Activated CD8-positive, alpha-beta T cell treated with anti-CD3 and anti-CD28 coated beads for 36 hours (primary cell): Measurements from ENCODE around the gene STPG4. TPM values are rescaled to one million over a fixed set of nuclear protein-coding genes. Genes with fewer than 3 reads are reported as not detected.
"Not testable (repeated sequence)": the region's sequence is repeated elsewhere in the genome, so short reads cannot be mapped to it uniquely, and the experiment has no call there.

ENCODE experiments used
- ATAC-seq: fragments of 200-7000 bp; cut with Tn5 transposase; one replicate; pipeline ENCODE4 v1.10.0; 2021; ENCODE audit warnings: mild to moderate bottlenecking, moderate library complexity
- CTCF ChIA-PET: fragments of 350-600 bp; sonication (Branson Sonifier 250); formaldehyde crosslinking; loops from one replicate; lab custom pipeline; 2021; ENCODE audit warnings: antibody characterized with exemption; lab: Charles Lee
- POLR2A ChIA-PET: fragments of 350-600 bp; sonication (Branson Sonifier 250); formaldehyde crosslinking; loops from one replicate; lab custom pipeline; 2021; ENCODE audit warnings: antibody characterized with exemption; lab: Charles Lee
- DNase-seq: peaks from one replicate; pipeline ENCODE4 v3.0.0-alpha.2; 2020
- H3K27ac Mint-ChIP-seq: one replicate; pipeline ENCODE4 v1.8.0; 2021; ENCODE audit warnings: mild to moderate bottlenecking, mixed read lengths
- H3K27me3 Mint-ChIP-seq: one replicate; pipeline ENCODE4 v1.8.0; 2021; ENCODE audit warnings: mixed read lengths
- H3K36me3 Mint-ChIP-seq: one replicate; pipeline ENCODE4 v1.8.0; 2021; ENCODE audit warnings: low read depth, mixed read lengths
- H3K4me1 Mint-ChIP-seq: one replicate; pipeline ENCODE4 v1.8.0; 2021; ENCODE audit warnings: low read depth, mixed read lengths
- H3K4me3 Mint-ChIP-seq: one replicate; pipeline ENCODE4 v1.8.0; 2021; ENCODE audit warnings: mild to moderate bottlenecking, moderate library complexity, mixed read lengths
- H3K9me3 Mint-ChIP-seq: one replicate; pipeline ENCODE4 v1.8.0; 2021; ENCODE audit warnings: mixed read lengths
- intact Hi-C: fragments of 100-400 bp; cut with micrococcal nuclease; formaldehyde crosslinking; loops from one replicate; pipeline ENCODE4 v1.10.0; 2022
- total RNA-seq, 2 experiments: library from RNA; stranded (reverse); gene quantifications; one replicate each; pipeline ENCODE4 v1.2.3, GENCODE V29; 2021
- TF ChIP-seq, protein P1 (sequence below): fragments of 200-600 bp; IDR thresholded peaks from one replicate; pipeline ENCODE4 v1.8.0; 2022; ENCODE audit warnings: antibody characterized with exemption, mild to moderate bottlenecking

The STPG4 gene
- total RNA-seq, 2 experiments from 2014 or later: not detected

DNA sequence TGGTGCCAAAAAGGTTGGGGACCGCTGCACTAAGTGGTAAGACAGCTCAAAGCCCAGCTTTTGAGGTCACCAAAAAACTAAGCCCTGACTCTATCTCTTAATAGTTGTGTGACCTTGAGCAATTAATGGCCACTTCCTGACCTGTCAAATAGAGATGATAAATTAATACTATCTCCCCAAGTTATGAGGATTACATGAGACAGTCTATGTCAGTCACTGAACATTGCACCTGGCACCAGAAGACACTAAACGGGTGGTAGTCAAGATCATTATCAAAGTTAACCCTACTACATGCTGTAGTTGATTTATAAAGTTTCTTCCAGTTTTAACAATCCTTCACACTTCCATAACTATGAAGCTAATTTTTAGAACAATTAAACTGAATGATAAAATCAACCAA lies 36.5 kb downstream of the STPG4 start:
- no peak for DNase-seq
- H3K27ac Mint-ChIP-seq: no peak overlapping the region
- ATAC-seq: no peak
- H3K36me3 Mint-ChIP-seq: no peaks in the 10 kb centered on the region
- no peaks in the 10 kb centered on the region for H3K27me3 Mint-ChIP-seq
- intact Hi-C loops: no loop called here
- TF ChIP-seq, protein P1, sequence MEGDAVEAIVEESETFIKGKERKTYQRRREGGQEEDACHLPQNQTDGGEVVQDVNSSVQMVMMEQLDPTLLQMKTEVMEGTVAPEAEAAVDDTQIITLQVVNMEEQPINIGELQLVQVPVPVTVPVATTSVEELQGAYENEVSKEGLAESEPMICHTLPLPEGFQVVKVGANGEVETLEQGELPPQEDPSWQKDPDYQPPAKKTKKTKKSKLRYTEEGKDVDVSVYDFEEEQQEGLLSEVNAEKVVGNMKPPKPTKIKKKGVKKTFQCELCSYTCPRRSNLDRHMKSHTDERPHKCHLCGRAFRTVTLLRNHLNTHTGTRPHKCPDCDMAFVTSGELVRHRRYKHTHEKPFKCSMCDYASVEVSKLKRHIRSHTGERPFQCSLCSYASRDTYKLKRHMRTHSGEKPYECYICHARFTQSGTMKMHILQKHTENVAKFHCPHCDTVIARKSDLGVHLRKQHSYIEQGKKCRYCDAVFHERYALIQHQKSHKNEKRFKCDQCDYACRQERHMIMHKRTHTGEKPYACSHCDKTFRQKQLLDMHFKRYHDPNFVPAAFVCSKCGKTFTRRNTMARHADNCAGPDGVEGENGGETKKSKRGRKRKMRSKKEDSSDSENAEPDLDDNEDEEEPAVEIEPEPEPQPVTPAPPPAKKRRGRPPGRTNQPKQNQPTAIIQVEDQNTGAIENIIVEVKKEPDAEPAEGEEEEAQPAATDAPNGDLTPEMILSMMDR: no peak
- CTCF ChIA-PET: no interaction called here
- no peaks in the 10 kb centered on the region for H3K4me1 Mint-ChIP-seq
- no peak overlapping the region for H3K4me3 Mint-ChIP-seq
- POLR2A ChIA-PET: no interaction called here
- H3K9me3 Mint-ChIP-seq: no peaks in the 10 kb centered on the region

DNA sequence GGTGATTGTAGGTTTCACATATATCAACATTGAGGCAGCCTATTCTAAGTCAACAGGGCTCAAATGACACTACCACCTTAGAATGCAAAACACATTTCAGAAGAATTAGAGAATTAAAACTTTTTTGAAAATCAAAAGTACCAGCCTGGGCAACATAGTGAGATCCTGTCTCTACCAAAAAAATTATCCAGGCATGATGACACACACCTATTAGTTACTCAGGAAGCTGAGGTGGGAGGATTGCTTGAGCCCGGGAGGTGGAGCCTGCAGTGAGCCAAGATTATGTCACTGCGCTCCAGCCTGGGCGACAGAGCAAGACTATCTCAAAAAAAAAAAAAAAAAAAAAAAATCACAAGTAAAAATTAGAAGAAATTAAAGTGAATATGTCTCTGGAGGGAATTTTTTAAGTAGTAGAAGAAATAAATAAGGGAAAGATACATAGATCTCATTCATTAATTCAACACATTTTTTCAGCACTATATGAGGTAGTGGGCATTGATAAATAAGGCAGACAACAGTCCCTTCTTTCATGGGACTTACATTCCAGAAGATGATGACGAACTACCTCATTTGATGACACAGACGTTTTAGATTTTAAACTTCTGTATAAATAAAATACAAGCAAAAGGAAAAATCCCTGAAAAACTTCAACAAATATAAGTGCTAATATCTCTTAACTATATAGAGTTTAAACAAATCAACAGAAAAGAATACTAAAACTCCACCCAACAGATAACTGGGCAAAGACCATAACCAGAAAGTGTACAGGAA lies 42.3 kb downstream of the STPG4 start:
- ChIA-PET CTCF (no interaction called here), POLR2A (no interaction called here)
- DNase-seq (no peak), ATAC-seq (no peak)
- Mint-ChIP-seq H3K4me1 (no peaks in the 10 kb centered on the region), H3K9me3 (no peaks in the 10 kb centered on the region), H3K27ac (no peak overlapping the region), H3K36me3 (no peaks in the 10 kb centered on the region), H3K27me3 (no peaks in the 10 kb centered on the region), H3K4me3 (no peak overlapping the region)
- intact Hi-C loops: no loop called here
- TF ChIP-seq, protein P1: no peak

DNA sequence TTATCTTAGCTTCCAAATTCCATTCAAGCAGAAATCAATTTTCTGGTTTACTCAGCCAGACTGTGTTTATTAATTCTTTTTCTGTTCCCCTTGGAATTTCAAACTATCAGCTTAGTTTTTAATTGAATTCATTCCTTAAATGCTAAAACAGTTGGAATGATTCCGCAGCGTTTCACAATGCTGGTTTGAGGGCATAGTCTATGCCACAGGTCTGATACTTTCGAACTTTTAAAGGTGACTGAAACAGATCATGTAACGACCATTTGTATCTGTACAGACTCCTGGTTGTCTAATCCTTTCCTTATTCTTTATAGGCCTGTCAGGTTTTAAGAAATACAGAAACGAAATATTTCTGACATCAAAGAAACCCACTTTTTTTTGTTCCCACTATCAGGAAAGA lies 45.4 kb downstream of the STPG4 start:
- no peaks in the 10 kb centered on the region for H3K9me3 Mint-ChIP-seq
- no peaks in the 10 kb centered on the region for H3K4me1 Mint-ChIP-seq
- intact Hi-C loops: no loop called here
- TF ChIP-seq, protein P1: no peak
- H3K4me3 Mint-ChIP-seq: no peak overlapping the region
- ChIA-PET POLR2A (interaction anchor here (1.1 kb wide), 1 partner anchor 13 kb away, joined by 3 read pairs; no protein-coding TSS in a partner anchor), CTCF (interaction anchor here (1.3 kb wide), 1 partner anchor 11 kb away, joined by 3 read pairs; no protein-coding TSS in a partner anchor)
- no peak for ATAC-seq
- no peaks in the 10 kb centered on the region for H3K36me3 Mint-ChIP-seq
- no peak for DNase-seq
- no peak overlapping the region for H3K27ac Mint-ChIP-seq
- H3K27me3 Mint-ChIP-seq: no peaks in the 10 kb centered on the region

DNA sequence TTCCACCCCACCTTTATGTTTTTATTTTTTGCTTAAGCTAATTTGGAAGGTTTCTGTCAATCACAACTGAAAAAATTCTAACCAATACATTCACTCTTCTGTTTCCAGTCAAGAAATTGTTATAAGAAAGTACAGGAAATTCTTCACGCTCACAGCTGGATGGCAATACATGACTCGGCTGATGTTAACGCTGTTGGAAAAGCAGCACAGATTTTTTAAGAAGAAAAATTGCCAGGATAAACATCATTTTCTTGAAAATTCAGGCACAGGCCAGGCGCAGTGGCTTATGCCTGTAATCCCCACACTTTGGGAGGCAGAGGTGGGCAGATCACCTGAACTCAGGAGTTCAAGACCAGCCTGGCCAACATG lies 46.1 kb downstream of the STPG4 start:
- no peaks in the 10 kb centered on the region for H3K9me3 Mint-ChIP-seq
- ATAC-seq (no peak), DNase-seq (no peak)
- CTCF ChIA-PET: interaction anchor here (1.3 kb wide), 1 partner anchor 12 kb away, joined by 3 read pairs; no protein-coding TSS in a partner anchor
- no peak overlapping the region for H3K4me3 Mint-ChIP-seq
- intact Hi-C loops: no loop called here
- H3K4me1 Mint-ChIP-seq: no peaks in the 10 kb centered on the region
- TF ChIP-seq, protein P1: no peak
- no peak overlapping the region for H3K27ac Mint-ChIP-seq
- no peaks in the 10 kb centered on the region for H3K27me3 Mint-ChIP-seq
- no peaks in the 10 kb centered on the region for H3K36me3 Mint-ChIP-seq
- POLR2A ChIA-PET: interaction anchor here (1.1 kb wide), 1 partner anchor 13 kb away, joined by 3 read pairs; no protein-coding TSS in a partner anchor

DNA sequence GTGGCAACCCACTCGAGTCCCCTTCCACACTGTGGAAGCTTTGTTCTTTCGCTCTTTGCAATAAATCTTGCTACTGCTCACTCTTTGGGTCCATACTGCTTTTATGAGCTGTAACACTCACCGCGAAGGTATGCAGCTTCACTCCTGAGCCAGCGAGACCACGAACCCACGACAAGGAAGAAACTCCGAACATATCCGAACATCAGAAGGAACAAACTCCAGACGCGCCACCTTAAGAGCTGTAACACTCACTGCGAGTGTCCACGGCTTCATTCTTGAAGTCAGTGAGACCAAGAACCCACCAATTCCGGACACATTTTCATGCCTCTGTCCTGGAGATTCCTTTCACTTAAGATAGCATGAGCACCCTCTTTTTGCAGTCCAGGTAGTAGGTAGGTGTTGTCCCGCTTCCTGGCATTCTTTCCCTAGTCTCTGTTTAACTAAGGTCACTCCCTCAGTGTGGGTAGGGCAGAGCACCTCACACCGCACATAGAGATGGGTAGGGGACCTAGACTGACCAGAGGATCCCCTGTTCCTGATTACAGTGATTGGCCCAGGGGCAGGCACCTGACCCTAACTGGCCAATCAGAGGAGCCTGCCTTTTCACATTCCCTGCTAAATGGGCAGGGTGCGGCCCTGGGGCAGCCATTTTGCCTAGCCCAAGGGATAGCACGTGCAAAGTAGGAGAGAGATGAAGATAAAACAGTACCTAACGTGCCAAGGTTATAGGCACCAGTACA lies 46.7 kb downstream of the STPG4 start:
- DNase-seq, intact Hi-C loops, H3K4me3 Mint-ChIP-seq, CTCF ChIA-PET, H3K27me3 Mint-ChIP-seq, H3K4me1 Mint-ChIP-seq, H3K36me3 Mint-ChIP-seq, H3K9me3 Mint-ChIP-seq, ATAC-seq, H3K27ac Mint-ChIP-seq: not testable (repeated sequence)
- POLR2A ChIA-PET: interaction anchor here (0.6 kb wide), 1 partner anchor 125 kb away, joined by 3 read pairs; no protein-coding TSS in a partner anchor

DNA sequence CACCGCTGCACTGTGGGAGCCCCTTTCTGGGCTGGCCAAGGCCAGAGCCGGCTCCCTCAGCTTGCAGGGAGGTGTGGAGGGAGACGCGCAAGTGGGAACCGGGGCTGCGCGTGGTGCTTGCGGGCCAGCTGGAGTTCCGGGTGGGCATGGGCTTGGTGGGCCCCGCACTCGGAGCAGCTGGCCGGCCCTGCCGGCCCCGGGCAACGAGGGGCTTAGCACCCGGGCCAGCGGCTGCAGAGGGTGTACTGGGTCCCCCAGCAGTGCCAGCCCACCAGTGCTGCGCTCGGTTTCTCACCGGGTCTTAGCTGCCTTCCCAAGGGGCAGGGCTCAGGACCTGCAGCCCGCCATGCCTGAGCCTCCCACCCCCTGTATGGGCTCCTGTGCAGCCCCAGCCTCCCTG lies 47.9 kb downstream of the STPG4 start:
- ATAC-seq, intact Hi-C loops, POLR2A ChIA-PET, H3K9me3 Mint-ChIP-seq, H3K27me3 Mint-ChIP-seq, CTCF ChIA-PET, H3K36me3 Mint-ChIP-seq, H3K4me1 Mint-ChIP-seq, DNase-seq, H3K27ac Mint-ChIP-seq, H3K4me3 Mint-ChIP-seq: not testable (repeated sequence)

DNA sequence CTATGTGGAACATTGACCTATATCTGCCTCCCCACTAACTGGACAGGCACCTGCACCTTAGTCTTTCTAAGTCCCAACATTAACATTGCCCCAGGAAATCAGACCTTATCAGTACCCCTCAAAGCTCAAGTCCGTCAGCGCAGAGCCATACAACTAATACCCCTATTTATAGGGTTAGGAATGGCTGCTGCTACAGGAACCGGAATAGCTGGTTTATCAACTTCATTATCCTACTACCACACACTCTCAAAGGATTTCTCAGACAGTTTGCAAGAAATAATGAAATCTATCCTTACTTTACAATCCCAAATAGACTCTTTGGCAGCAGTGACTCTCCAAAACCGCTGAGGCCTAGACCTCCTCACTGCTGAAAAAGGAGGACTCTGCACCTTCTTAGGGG lies 48.9 kb downstream of the STPG4 start:
- POLR2A ChIA-PET, DNase-seq, intact Hi-C loops, H3K27me3 Mint-ChIP-seq, CTCF ChIA-PET, H3K4me3 Mint-ChIP-seq, H3K27ac Mint-ChIP-seq, H3K9me3 Mint-ChIP-seq, H3K36me3 Mint-ChIP-seq, H3K4me1 Mint-ChIP-seq, ATAC-seq: not testable (repeated sequence)

DNA sequence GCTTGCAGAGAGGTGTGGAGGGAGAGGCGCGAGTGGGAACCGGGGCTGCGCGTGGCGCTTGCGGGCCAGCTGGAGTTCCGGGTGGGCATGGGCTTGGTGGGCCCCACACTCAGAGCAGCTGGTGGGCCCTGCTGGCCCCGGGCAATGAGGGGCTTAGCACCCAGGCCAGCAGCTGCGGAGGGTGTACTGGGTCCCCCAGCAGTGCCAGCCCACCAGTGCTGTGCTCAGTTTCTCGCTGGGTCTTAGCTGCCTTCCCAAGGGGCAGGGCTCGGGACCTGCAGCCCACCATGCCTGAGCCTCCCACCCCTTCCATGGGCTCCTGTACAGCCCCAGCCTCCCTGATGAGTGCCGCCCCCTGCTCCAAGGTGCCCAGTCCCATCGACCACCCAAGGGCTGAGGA lies 55.4 kb downstream of the STPG4 start:
- H3K27ac Mint-ChIP-seq, DNase-seq, CTCF ChIA-PET, POLR2A ChIA-PET, H3K4me1 Mint-ChIP-seq, H3K4me3 Mint-ChIP-seq, intact Hi-C loops, ATAC-seq, H3K36me3 Mint-ChIP-seq, H3K9me3 Mint-ChIP-seq, H3K27me3 Mint-ChIP-seq: not testable (repeated sequence)
